Endothelial cell (in vitro differentiated cells): Measurements from ENCODE around the gene DMD. TPM values are rescaled to one million over a fixed set of nuclear protein-coding genes. Genes with fewer than 3 reads are reported as not detected.

Experiments used
- DNase-seq: peaks from one replicate; pipeline ENCODE4 v3.0.0; 2021; ENCODE audit warnings: low spot score
- H3K27ac Mint-ChIP-seq: one replicate; pipeline ENCODE4 v1.8.0; 2021; ENCODE audit warnings: mixed read lengths, inconsistent platforms; ENCODE audit not compliant: unreplicated experiment
- H3K27me3 Mint-ChIP-seq: one replicate; pipeline ENCODE4 v1.8.0; 2021; ENCODE audit warnings: mild to moderate bottlenecking, moderate library complexity, mixed read lengths, inconsistent platforms; ENCODE audit not compliant: unreplicated experiment
- H3K36me3 Mint-ChIP-seq: one replicate; pipeline ENCODE4 v1.8.0; 2021; ENCODE audit warnings: mild to moderate bottlenecking, low read depth, mixed read lengths, inconsistent platforms; ENCODE audit not compliant: unreplicated experiment
- H3K4me1 Mint-ChIP-seq: one replicate; pipeline ENCODE4 v1.8.0; 2021; ENCODE audit warnings: mild to moderate bottlenecking, mixed read lengths, inconsistent platforms; ENCODE audit not compliant: unreplicated experiment
- H3K4me3 Mint-ChIP-seq: one replicate; pipeline ENCODE4 v1.8.0; 2021; ENCODE audit warnings: mild to moderate bottlenecking, mixed read lengths, inconsistent platforms; ENCODE audit not compliant: unreplicated experiment
- H3K9me3 Mint-ChIP-seq: one replicate; pipeline ENCODE4 v1.8.0; 2021; ENCODE audit warnings: mixed read lengths, inconsistent platforms; ENCODE audit not compliant: unreplicated experiment
- CTCF ChIP-seq: fragments of 200-600 bp; sonication (generic); IDR thresholded peaks from one replicate; pipeline ENCODE4 v1.5.0; 2021; ENCODE audit warnings: antibody characterized with exemption; ENCODE audit not compliant: unreplicated experiment
- total RNA-seq: library from RNA; stranded (reverse); fragmentation: NEBNext Ultra II Directional; extraction: Animal tissue kit (Norgen Biotek cat#: 25700); gene quantifications from one replicate; pipeline ENCODE4 v1.2.1, GENCODE V29; 2021; ENCODE audit not compliant: unreplicated experiment

The DMD gene
- total RNA-seq, 1 donor from 2014 or later = 5.5 TPM

GRCh38 chrX:31153475-31154047, 2057.8 kb downstream of the DMD start:
- no peaks in the 10 kb centered on the region for H3K4me1 Mint-ChIP-seq
- no peak overlapping the region for H3K27ac Mint-ChIP-seq
- H3K4me3 Mint-ChIP-seq = no peak overlapping the region
- no peaks in the 10 kb centered on the region for H3K27me3 Mint-ChIP-seq
- no peak for DNase-seq
- TF ChIP-seq CTCF = no peak
- no peaks in the 10 kb centered on the region for H3K36me3 Mint-ChIP-seq
- H3K9me3 Mint-ChIP-seq = no peaks in the 10 kb centered on the region

GRCh38 chrX:31147175-31147574, 2064.2 kb downstream of the DMD start:
- H3K36me3 Mint-ChIP-seq = no peaks in the 10 kb centered on the region
- H3K4me3 Mint-ChIP-seq = no peak overlapping the region
- H3K4me1 Mint-ChIP-seq = no peaks in the 10 kb centered on the region
- DNase-seq = no peak
- no peaks in the 10 kb centered on the region for H3K9me3 Mint-ChIP-seq
- H3K27ac Mint-ChIP-seq = no peak overlapping the region
- H3K27me3 Mint-ChIP-seq = no peaks in the 10 kb centered on the region
- TF ChIP-seq CTCF = no peak

GRCh38 chrX:31139961-31140360, 2071.4 kb downstream of the DMD start:
- no peaks in the 10 kb centered on the region for H3K9me3 Mint-ChIP-seq
- peaks cover 3% of the 10 kb centered on the region for H3K4me1 Mint-ChIP-seq

GRCh38 chrX:31138124-31138523, 2073.2 kb downstream of the DMD start:
- no peak for DNase-seq
- Mint-ChIP-seq H3K27ac (no peak overlapping the region), H3K9me3 (no peaks in the 10 kb centered on the region), H3K4me1 (peaks cover 3% of the 10 kb centered on the region), H3K4me3 (no peak overlapping the region), H3K36me3 (no peaks in the 10 kb centered on the region), H3K27me3 (peaks cover 2% of the 10 kb centered on the region)
- no peak for TF ChIP-seq CTCF

More at GRCh38 chrX:31139961-31140360, 2071.4 kb downstream of the DMD start:
- no peak for DNase-seq
- Mint-ChIP-seq H3K4me3 (no peak overlapping the region), H3K36me3 (no peaks in the 10 kb centered on the region), H3K27me3 (peaks cover 2% of the 10 kb centered on the region), H3K27ac (no peak overlapping the region)
- TF ChIP-seq CTCF = no peak

- H3K4me3 Mint-ChIP-seq = no peak overlapping the region
- H3K27ac Mint-ChIP-seq = no peak overlapping the region
- TF ChIP-seq CTCF = no peak
- DNase-seq = no peak
- peaks cover 5% of the 10 kb centered on the region for H3K4me1 Mint-ChIP-seq
- peaks cover 2% of the 10 kb centered on the region for H3K27me3 Mint-ChIP-seq
- no peaks in the 10 kb centered on the region for H3K9me3 Mint-ChIP-seq
- H3K36me3 Mint-ChIP-seq = no peaks in the 10 kb centered on the region
Observed at GRCh38 chrX:31136144-31136611, 2075.2 kb downstream of the DMD start.
